ENCODE measurements around the gene KBTBD13.

Gene KBTBD13

GRCh38 chr15:65115086-65115485 lies 38.5 kb downstream of the KBTBD13 start, which contains the start of gene UBAP1L:
UBAP1L (minus strand) TSS chr15:65115200; CDS start chr15:65106215, 8,985 bp downstream.
- DNase-seq (ENCODE audit: low spot score) = no peak

- no peak for DNase-seq (ENCODE audit: low spot score)
Observed at GRCh38 chr15:65115542-65115941, 39.0 kb downstream of the KBTBD13 start.

Measured in AG08396 (cell line).